ENCODE results near the gene ASCC3.
A peak's percentile ranks its signal among the peaks of the same experiment; 100 is the strongest.
"Not testable (repeated sequence)": the region's sequence is repeated elsewhere in the genome, so short reads cannot be mapped to it uniquely, and the experiment has no call there.

ASCC3 gene

GRCh38 chr6:100745419-100746041, 135.6 kb downstream of the ASCC3 start:
- Histone ChIP-seq H3K9ac (ENCODE audit: low read depth, low read length) (no peak overlapping the region), H3K4me2 (ENCODE audit: low read length) (no peak overlapping the region), H3K4me3 (ENCODE audit: low read length) (no peak overlapping the region), H3K9me3 (replicated peaks; ENCODE audit: low read length) (no peaks in the 10 kb centered on the region), H3K4me1 (ENCODE audit: control insufficient read depth, insufficient read depth, low read length) (peaks cover 3% of the 10 kb centered on the region), H3K27me3 (ENCODE audit: control insufficient read depth, insufficient read depth, low read length) (no peaks in the 10 kb centered on the region), H3K36me3 (ENCODE audit: insufficient read depth, low read length) (peaks cover 22% of the 10 kb centered on the region)

- no peak overlapping the region for H3K4me3 ChIP-seq (ENCODE audit: low read length)
- no peaks in the 10 kb centered on the region for H3K4me1 ChIP-seq (ENCODE audit: control insufficient read depth, insufficient read depth, low read length)
- H3K27me3 ChIP-seq (ENCODE audit: control insufficient read depth, insufficient read depth, low read length) = no peaks in the 10 kb centered on the region
- H3K36me3 ChIP-seq (ENCODE audit: insufficient read depth, low read length) = peaks cover 16% of the 10 kb centered on the region
- H3K9ac ChIP-seq (ENCODE audit: low read depth, low read length) = no peak overlapping the region
- H3K4me2 ChIP-seq (ENCODE audit: low read length) = no peak overlapping the region
- H3K9me3 ChIP-seq (replicated peaks; ENCODE audit: low read length) = no peaks in the 10 kb centered on the region
These were observed 140.7 kb downstream of the ASCC3 start for GRCh38 chr6:100740439-100740838.

- peaks cover 12% of the 10 kb centered on the region for H3K36me3 ChIP-seq (ENCODE audit: insufficient read depth, low read length)
- not testable (repeated sequence) for H3K4me2 ChIP-seq (ENCODE audit: low read length); H3K4me1 ChIP-seq (ENCODE audit: control insufficient read depth, insufficient read depth, low read length); H3K27me3 ChIP-seq (ENCODE audit: control insufficient read depth, insufficient read depth, low read length); H3K4me3 ChIP-seq (ENCODE audit: low read length); H3K9ac ChIP-seq (ENCODE audit: low read depth, low read length); H3K9me3 ChIP-seq (replicated peaks; ENCODE audit: low read length)
These were observed 143.4 kb downstream of the ASCC3 start for GRCh38 chr6:100737720-100738119.

- Histone ChIP-seq H3K9ac (ENCODE audit: low read depth, low read length) (no peak overlapping the region), H3K4me2 (ENCODE audit: low read length) (no peak overlapping the region), H3K4me1 (ENCODE audit: control insufficient read depth, insufficient read depth, low read length) (peaks cover 12% of the 10 kb centered on the region), H3K36me3 (ENCODE audit: insufficient read depth, low read length) (no peaks in the 10 kb centered on the region), H3K9me3 (replicated peaks; ENCODE audit: low read length) (no peaks in the 10 kb centered on the region), H3K27me3 (ENCODE audit: control insufficient read depth, insufficient read depth, low read length) (no peaks in the 10 kb centered on the region), H3K4me3 (ENCODE audit: low read length) (no peak overlapping the region)
These were observed 149.7 kb downstream of the ASCC3 start for GRCh38 chr6:100731411-100731810.

DNA sequence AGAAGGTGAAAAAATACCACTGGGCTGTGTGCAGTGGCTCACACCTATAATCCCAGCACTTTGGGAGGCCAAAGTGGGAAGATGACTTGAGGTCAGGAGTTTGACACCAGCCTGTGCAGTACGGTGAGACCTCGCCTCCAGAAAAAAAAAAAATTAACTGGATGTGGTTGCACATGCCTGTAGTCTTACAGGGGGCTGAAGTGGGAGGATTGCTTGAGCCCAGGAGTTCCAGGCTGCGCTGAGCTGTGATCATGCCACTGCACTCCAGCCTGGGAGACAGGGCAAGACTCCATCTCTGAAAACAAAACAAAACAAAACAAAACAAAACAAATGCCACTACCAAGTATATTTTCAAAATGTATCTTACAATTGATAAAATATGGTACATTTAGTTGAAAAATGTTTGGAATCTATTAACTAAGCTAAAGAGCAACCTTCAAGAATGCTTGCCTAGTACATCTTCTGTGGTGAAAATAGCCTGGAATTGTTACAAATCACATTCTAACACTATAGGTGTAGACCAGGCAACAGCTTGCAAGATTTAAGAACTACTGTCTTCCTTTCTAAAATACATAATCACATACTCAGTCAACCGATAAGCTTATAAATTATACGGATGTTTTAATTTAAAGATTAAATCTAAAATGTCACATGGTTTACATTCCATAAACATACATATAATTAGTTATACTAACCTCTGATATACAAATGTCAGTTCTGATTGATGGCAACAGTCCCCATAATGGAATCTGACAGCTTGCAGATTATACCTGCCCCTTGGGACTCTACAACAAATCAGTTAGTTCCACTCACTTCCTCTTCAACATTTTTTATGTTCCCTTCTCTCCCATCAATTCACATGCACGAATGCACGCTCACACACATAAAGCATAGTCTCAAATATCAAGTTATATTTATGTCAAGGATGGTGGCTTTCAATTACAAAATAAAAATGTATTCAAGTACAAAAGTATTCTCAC, 150.8 kb downstream of the ASCC3 start:
- peaks cover 12% of the 10 kb centered on the region for H3K4me1 ChIP-seq (ENCODE audit: control insufficient read depth, insufficient read depth, low read length)
- H3K4me3 ChIP-seq (ENCODE audit: low read length) = no peak overlapping the region
- H3K9ac ChIP-seq (ENCODE audit: low read depth, low read length) = no peak overlapping the region
- no peaks in the 10 kb centered on the region for H3K27me3 ChIP-seq (ENCODE audit: control insufficient read depth, insufficient read depth, low read length)
- H3K9me3 ChIP-seq (replicated peaks; ENCODE audit: low read length) = no peaks in the 10 kb centered on the region
- H3K4me2 ChIP-seq (ENCODE audit: low read length) = no peak overlapping the region
- no peaks in the 10 kb centered on the region for H3K36me3 ChIP-seq (ENCODE audit: insufficient read depth, low read length)

DNA sequence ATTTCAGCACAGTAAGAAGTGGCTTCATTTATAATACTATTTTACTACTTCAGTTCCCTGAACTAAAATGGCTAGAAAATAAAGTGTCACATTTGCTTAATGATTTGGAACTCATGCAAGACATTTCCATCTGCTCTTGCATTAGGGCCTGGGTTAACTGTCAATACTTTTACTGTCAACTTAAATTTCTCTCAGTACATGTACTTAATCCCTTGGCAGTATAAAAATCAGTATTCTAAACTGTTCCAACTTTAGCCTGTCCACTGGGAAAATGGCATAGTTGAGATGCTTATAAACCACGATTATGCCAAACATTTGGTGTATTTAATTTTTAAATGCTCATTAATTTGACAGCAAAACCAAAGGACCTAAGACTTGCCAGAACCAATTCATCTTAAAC, 154.5 kb downstream of the ASCC3 start:
- no peak overlapping the region for H3K4me3 ChIP-seq (ENCODE audit: low read length)
- H3K4me1 ChIP-seq (ENCODE audit: control insufficient read depth, insufficient read depth, low read length) = peaks cover 12% of the 10 kb centered on the region
- H3K4me2 ChIP-seq (ENCODE audit: low read length) = peak overlapping the region; percentile 42
- no peaks in the 10 kb centered on the region for H3K27me3 ChIP-seq (ENCODE audit: control insufficient read depth, insufficient read depth, low read length)
- H3K9ac ChIP-seq (ENCODE audit: low read depth, low read length) = no peak overlapping the region
- no peaks in the 10 kb centered on the region for H3K36me3 ChIP-seq (ENCODE audit: insufficient read depth, low read length)
- no peaks in the 10 kb centered on the region for H3K9me3 ChIP-seq (replicated peaks; ENCODE audit: low read length)

DNA sequence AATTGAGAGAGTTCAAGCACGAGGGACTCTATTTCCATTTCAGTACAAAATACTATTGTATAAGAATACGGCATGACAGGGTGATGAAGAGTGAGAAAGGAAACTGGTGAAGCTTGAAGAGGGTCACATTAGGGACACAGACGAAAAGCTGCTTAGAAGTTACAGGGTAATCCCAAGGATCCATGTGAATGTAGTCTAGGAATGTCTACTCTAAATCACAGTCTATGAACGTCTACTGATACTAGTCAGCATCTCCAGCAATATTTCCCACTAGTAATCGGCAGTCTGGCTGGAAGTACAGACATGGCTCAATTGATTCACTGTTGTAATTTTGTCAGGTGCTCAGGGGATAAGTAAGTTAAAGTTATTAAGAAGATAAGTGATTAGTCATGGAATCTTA, 156.4 kb downstream of the ASCC3 start:
- H3K4me1 ChIP-seq (ENCODE audit: control insufficient read depth, insufficient read depth, low read length) = peaks cover 12% of the 10 kb centered on the region
- no peaks in the 10 kb centered on the region for H3K9me3 ChIP-seq (replicated peaks; ENCODE audit: low read length)
- H3K4me3 ChIP-seq (ENCODE audit: low read length) = no peak overlapping the region
- H3K9ac ChIP-seq (ENCODE audit: low read depth, low read length) = no peak overlapping the region
- no peaks in the 10 kb centered on the region for H3K27me3 ChIP-seq (ENCODE audit: control insufficient read depth, insufficient read depth, low read length)
- H3K36me3 ChIP-seq (ENCODE audit: insufficient read depth, low read length) = no peaks in the 10 kb centered on the region
- no peak overlapping the region for H3K4me2 ChIP-seq (ENCODE audit: low read length)

- H3K36me3 ChIP-seq (ENCODE audit: insufficient read depth, low read length) = no peaks in the 10 kb centered on the region
- peaks cover 12% of the 10 kb centered on the region for H3K4me1 ChIP-seq (ENCODE audit: control insufficient read depth, insufficient read depth, low read length)
- no peak overlapping the region for H3K9ac ChIP-seq (ENCODE audit: low read depth, low read length)
- H3K4me2 ChIP-seq (ENCODE audit: low read length) = no peak overlapping the region
- no peak overlapping the region for H3K4me3 ChIP-seq (ENCODE audit: low read length)
- no peaks in the 10 kb centered on the region for H3K9me3 ChIP-seq (replicated peaks; ENCODE audit: low read length)
- H3K27me3 ChIP-seq (ENCODE audit: control insufficient read depth, insufficient read depth, low read length) = no peaks in the 10 kb centered on the region
These were observed 156.9 kb downstream of the ASCC3 start for GRCh38 chr6:100724222-100724621.

DNA sequence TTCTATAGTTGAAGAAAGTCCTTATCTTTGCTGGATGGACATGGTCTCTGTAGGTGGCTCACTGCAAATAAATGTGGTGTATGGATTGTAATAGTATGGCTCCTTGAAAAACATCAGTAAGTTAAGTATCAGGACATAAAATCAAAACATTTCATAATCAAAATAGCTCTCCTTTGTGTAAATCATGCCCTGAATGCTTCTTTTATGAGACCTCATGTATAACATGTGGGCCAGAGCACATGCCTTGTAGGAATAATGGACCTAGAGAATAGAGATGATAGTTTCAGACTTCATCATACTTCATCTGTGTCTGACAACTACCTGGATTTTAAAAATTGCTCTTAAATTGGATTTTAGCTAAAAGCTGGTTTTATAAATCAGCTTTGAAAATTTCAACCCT, 159.9 kb downstream of the ASCC3 start:
- Histone ChIP-seq H3K27me3 (ENCODE audit: control insufficient read depth, insufficient read depth, low read length) (no peaks in the 10 kb centered on the region), H3K9me3 (replicated peaks; ENCODE audit: low read length) (no peaks in the 10 kb centered on the region), H3K9ac (ENCODE audit: low read depth, low read length) (no peak overlapping the region), H3K4me3 (ENCODE audit: low read length) (no peak overlapping the region), H3K4me2 (ENCODE audit: low read length) (no peak overlapping the region), H3K4me1 (ENCODE audit: control insufficient read depth, insufficient read depth, low read length) (no peaks in the 10 kb centered on the region), H3K36me3 (ENCODE audit: insufficient read depth, low read length) (no peaks in the 10 kb centered on the region)

DNA sequence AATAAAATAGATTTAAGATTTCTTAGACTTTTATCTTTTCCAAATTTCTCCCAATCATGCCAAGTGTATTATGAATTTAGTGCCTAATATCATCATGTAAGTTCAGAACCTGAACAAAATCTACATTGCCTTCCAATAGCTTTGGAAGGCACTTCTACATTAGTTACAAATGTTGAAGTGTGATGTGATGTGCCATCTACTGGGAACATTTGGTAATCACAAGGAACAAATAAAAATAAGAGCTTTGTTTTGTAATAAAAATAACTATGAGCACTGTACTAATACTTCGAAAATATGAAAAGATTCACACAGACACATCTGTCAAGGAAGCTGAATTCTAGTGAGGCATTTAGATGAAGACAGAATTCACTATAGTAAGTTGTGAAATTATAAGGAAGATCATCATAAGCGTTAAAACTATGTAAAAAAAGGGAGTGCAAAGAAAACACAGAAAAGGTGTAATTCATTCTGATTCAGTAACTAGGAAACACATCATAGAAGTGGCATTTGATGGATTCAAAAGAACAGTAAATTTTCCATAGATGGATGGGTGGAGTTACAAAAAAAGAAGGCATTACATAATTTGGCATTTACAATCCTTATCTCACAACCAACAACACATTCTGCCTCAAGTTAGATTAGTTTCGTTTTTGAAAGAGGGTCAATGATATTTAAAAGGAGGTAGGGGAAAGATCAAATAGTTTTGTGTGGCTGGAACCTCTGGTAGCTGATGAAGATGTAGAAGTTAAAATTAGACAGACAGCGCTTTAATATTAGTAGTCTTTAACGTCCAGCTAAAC, 161.0 kb downstream of the ASCC3 start:
- Histone ChIP-seq H3K4me3 (ENCODE audit: low read length) (no peak overlapping the region), H3K36me3 (ENCODE audit: insufficient read depth, low read length) (no peaks in the 10 kb centered on the region), H3K4me2 (ENCODE audit: low read length) (peak overlapping the region; percentile 3), H3K9ac (ENCODE audit: low read depth, low read length) (no peak overlapping the region), H3K27me3 (ENCODE audit: control insufficient read depth, insufficient read depth, low read length) (no peaks in the 10 kb centered on the region), H3K9me3 (replicated peaks; ENCODE audit: low read length) (no peaks in the 10 kb centered on the region), H3K4me1 (ENCODE audit: control insufficient read depth, insufficient read depth, low read length) (no peaks in the 10 kb centered on the region)

DNA sequence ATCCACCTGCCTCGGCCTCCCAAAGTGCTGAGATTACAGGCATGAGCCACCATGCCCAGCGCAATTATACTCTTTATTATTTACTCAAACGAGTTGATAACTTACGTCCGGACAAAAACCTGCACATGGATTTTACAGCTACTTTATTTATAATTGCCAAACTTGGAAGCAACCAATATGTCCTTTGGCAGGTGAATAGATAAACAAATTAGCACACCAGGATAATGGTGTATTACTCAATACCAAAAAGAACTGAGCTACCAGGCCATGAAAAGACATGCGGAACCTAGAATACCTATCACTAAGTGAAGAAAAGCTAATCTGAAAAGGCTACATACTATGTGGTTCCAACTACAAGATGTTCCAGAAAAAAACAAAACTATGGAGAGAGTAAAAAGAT, 168.1 kb downstream of the ASCC3 start:
- H3K4me1 ChIP-seq (ENCODE audit: control insufficient read depth, insufficient read depth, low read length) = no peaks in the 10 kb centered on the region
- H3K36me3 ChIP-seq (ENCODE audit: insufficient read depth, low read length) = no peaks in the 10 kb centered on the region
- H3K9ac ChIP-seq (ENCODE audit: low read depth, low read length) = no peak overlapping the region
- H3K4me2 ChIP-seq (ENCODE audit: low read length) = no peak overlapping the region
- H3K27me3 ChIP-seq (ENCODE audit: control insufficient read depth, insufficient read depth, low read length) = no peaks in the 10 kb centered on the region
- H3K9me3 ChIP-seq (replicated peaks; ENCODE audit: low read length) = no peaks in the 10 kb centered on the region
- H3K4me3 ChIP-seq (ENCODE audit: low read length) = no peak overlapping the region
